ENCODE results near the gene FCMR.

FCMR gene

GRCh38 chr1:206907304-206907991 lies 14.3 kb downstream of the FCMR start:
- H3K4me3 ChIP-seq (ENCODE audit: low read length): no peak overlapping the region
- no peak for TF ChIP-seq ZNF274 (IDR thresholded peaks at IDR 0.05; ENCODE audit: low read depth, low read length)

- no peak overlapping the region for H3K4me3 ChIP-seq (ENCODE audit: low read length)
- TF ChIP-seq ZNF274 (IDR thresholded peaks at IDR 0.05; ENCODE audit: low read depth, low read length): no peak
These were observed 16.2 kb downstream of the FCMR start for GRCh38 chr1:206905295-206906164.

- no peak overlapping the region for H3K4me3 ChIP-seq (ENCODE audit: low read length)
- TF ChIP-seq ZNF274 (IDR thresholded peaks at IDR 0.05; ENCODE audit: low read depth, low read length): no peak
These were observed 17.2 kb downstream of the FCMR start for GRCh38 chr1:206904423-206905142.

GRCh38 chr1:206903687-206904086 lies 18.1 kb downstream of the FCMR start:
- no peak overlapping the region for H3K4me3 ChIP-seq (ENCODE audit: low read length)
- no peak for TF ChIP-seq ZNF274 (IDR thresholded peaks at IDR 0.05; ENCODE audit: low read depth, low read length)

GRCh38 chr1:206902702-206903101 lies 19.0 kb downstream of the FCMR start:
- H3K4me3 ChIP-seq (ENCODE audit: low read length): no peak overlapping the region
- TF ChIP-seq ZNF274 (IDR thresholded peaks at IDR 0.05; ENCODE audit: low read depth, low read length): no peak

- no peak for TF ChIP-seq ZNF274 (IDR thresholded peaks at IDR 0.05; ENCODE audit: low read depth, low read length)
- no peak overlapping the region for H3K4me3 ChIP-seq (ENCODE audit: low read length)
These were observed 19.8 kb downstream of the FCMR start for GRCh38 chr1:206901944-206902343.

GRCh38 chr1:206900149-206900548 lies 21.6 kb downstream of the FCMR start:
- TF ChIP-seq ZNF274 (IDR thresholded peaks at IDR 0.05; ENCODE audit: low read depth, low read length): no peak
- H3K4me3 ChIP-seq (ENCODE audit: low read length): no peak overlapping the region

GRCh38 chr1:206899717-206900116 lies 22.0 kb downstream of the FCMR start:
- TF ChIP-seq ZNF274 (IDR thresholded peaks at IDR 0.05; ENCODE audit: low read depth, low read length): no peak
- H3K4me3 ChIP-seq (ENCODE audit: low read length): no peak overlapping the region

GRCh38 chr1:206898915-206899431 lies 22.8 kb downstream of the FCMR start:
- H3K4me3 ChIP-seq (ENCODE audit: low read length): no peak overlapping the region
- TF ChIP-seq ZNF274 (IDR thresholded peaks at IDR 0.05; ENCODE audit: low read depth, low read length): no peak

- TF ChIP-seq ZNF274 (IDR thresholded peaks at IDR 0.05; ENCODE audit: low read depth, low read length): no peak
These were observed 23.4 kb downstream of the FCMR start for GRCh38 chr1:206898089-206898914.

GRCh38 chr1:206897175-206897574 lies 24.6 kb downstream of the FCMR start, which contains the start of gene IL24:
Gene IL24 (plus strand): TSS chr1:206897443. CDS start chr1:206897833, 390 bp downstream.
- TF ChIP-seq ZNF274 (IDR thresholded peaks at IDR 0.05; ENCODE audit: low read depth, low read length): no peak
- H3K4me3 ChIP-seq (ENCODE audit: low read length): no peak within 1 kb of the TSS

More at GRCh38 chr1:206898089-206898914, 23.4 kb downstream of the FCMR start:
- no peak overlapping the region for H3K4me3 ChIP-seq (ENCODE audit: low read length)

- no peak overlapping the region for H3K4me3 ChIP-seq (ENCODE audit: low read length)
- TF ChIP-seq ZNF274 (IDR thresholded peaks at IDR 0.05; ENCODE audit: low read depth, low read length): no peak
These were observed 25.5 kb downstream of the FCMR start for GRCh38 chr1:206896261-206896660.

GRCh38 chr1:206895837-206896242 lies 25.9 kb downstream of the FCMR start:
- no peak overlapping the region for H3K4me3 ChIP-seq (ENCODE audit: low read length)
- TF ChIP-seq ZNF274 (IDR thresholded peaks at IDR 0.05; ENCODE audit: low read depth, low read length): no peak
